MM.1S (cell line): ENCODE data around the gene BOK.

Source experiments
- EZH2 ChIP-seq: fragments of 300-600 bp; sonication (generic); optimal IDR thresholded peaks from 2 replicates; pipeline ENCODE3; 2017; ENCODE audit warnings: low read depth, mild to moderate bottlenecking, antibody characterized with exemption, low read length, mixed read lengths
- EZH2phosphoT487 ChIP-seq: fragments of 300-600 bp; sonication (generic); IDR thresholded peaks from 2 replicates; pipeline ENCODE4 v1.6.1; 2018; ENCODE audit warnings: antibody characterized with exemption, low read length
- TF ChIP-seq, protein P1 (sequence below): fragments of 300-600 bp; sonication (generic); IDR thresholded peaks from 2 replicates; pipeline ENCODE4 v1.5.1; 2016; ENCODE audit warnings: antibody characterized with exemption, low read length, mixed read lengths

DNA sequence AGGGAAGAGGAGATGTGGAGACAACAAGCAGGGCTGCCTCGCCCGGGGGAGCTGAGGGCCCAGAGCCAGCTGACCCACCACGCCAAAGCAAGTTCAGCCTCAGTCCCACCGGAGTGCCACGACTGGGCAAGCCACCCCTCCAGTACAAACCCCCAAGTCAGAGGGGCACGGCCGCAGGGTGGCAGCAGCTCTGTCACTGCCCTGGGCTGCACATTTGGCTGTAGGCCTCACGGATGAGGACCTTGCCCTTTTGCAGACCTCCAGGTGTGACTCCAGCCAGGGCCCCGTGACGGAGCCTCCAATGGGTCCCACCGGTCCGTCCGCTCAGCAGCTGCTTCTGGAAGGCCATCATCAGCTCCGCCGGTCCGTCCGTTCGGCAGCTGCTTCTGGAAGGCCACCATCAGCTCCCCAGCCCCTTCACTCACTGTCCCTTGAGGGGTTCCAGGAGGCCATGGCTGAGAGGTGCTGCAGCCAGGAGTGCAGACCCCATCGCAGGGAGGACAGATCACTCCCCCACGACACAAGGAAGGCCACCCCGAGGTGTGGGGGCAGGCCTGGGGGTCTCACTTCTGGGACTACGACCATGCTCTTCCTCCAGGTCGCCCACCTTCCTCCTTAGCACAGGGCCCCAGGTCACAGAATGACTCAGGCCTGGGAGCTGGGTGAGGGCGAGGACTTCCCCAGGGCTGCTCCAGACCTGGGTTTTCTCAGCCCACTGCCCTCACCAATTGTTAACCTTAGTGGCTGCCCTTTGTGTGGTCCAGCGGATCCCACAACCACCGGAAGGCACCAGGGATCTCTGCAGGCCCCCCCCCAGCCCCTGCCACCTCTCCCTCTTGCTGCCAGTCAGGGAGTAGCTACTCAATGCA is 25.6 kb upstream of the BOK start:
- TF ChIP-seq, protein P1, sequence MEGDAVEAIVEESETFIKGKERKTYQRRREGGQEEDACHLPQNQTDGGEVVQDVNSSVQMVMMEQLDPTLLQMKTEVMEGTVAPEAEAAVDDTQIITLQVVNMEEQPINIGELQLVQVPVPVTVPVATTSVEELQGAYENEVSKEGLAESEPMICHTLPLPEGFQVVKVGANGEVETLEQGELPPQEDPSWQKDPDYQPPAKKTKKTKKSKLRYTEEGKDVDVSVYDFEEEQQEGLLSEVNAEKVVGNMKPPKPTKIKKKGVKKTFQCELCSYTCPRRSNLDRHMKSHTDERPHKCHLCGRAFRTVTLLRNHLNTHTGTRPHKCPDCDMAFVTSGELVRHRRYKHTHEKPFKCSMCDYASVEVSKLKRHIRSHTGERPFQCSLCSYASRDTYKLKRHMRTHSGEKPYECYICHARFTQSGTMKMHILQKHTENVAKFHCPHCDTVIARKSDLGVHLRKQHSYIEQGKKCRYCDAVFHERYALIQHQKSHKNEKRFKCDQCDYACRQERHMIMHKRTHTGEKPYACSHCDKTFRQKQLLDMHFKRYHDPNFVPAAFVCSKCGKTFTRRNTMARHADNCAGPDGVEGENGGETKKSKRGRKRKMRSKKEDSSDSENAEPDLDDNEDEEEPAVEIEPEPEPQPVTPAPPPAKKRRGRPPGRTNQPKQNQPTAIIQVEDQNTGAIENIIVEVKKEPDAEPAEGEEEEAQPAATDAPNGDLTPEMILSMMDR: no peak
- TF ChIP-seq EZH2phosphoT487: no peak
- TF ChIP-seq EZH2: no peak
